Renal cortex interstitium (tissue), 3 donors: Measurements from ENCODE around the gene ZNF281. TPM values are rescaled to one million over a fixed set of nuclear protein-coding genes. Genes with fewer than 3 reads are reported as not detected.

Source experiments
- polyA plus RNA-seq, 3 donors: library from polyadenylated mRNA; unstranded; fragments of 120-200 nt; gene quantifications; one replicate each; pipeline ENCODE4 v1.2.1, GENCODE V29; 2013; ENCODE audit not compliant: insufficient read length in 3 of 3

Gene ZNF281
- polyA plus RNA-seq, 3 donors, result 23.6 to 31.3 (median 27.6) TPM

Other genes starting within 250 kb of the ZNF281 start
- gene KIF14, start 210.7 kb upstream of the ZNF281 start, polyA plus RNA-seq, result 1 to 10 TPM; 6.0 to 9.1 (median 7.9) TPM